ENCODE results near the gene NPHS1.
"Not testable (repeated sequence)": the region's sequence is repeated elsewhere in the genome, so short reads cannot be mapped to it uniquely, and the experiment has no call there.

Gene NPHS1

GRCh38 chr19:35812220-35813042 lies 39.9 kb downstream of the NPHS1 start, which contains the start of gene PRODH2:
Gene PRODH2, minus strand, starts transcription at chr19:35812845. Its CDS starts 40 bp downstream, at chr19:35812805.
- no peak for DNase-seq (ENCODE audit: low spot score)

GRCh38 chr19:35811317-35812219 lies 40.7 kb downstream of the NPHS1 start:
- no peak for DNase-seq (ENCODE audit: low spot score)

- no peak for DNase-seq (ENCODE audit: low spot score)
Observed at GRCh38 chr19:35807633-35808032, 44.7 kb downstream of the NPHS1 start.

- DNase-seq (ENCODE audit: low spot score) = no peak
Observed at GRCh38 chr19:35806597-35806996, 45.7 kb downstream of the NPHS1 start.

- no peak for DNase-seq (ENCODE audit: low spot score)
Observed at GRCh38 chr19:35805526-35806102, 46.7 kb downstream of the NPHS1 start.

- no peak for DNase-seq (ENCODE audit: low spot score)
Observed at GRCh38 chr19:35801828-35802227, 50.5 kb downstream of the NPHS1 start.

- no peak for DNase-seq (ENCODE audit: low spot score)
Observed at GRCh38 chr19:35797663-35798062, 54.6 kb downstream of the NPHS1 start.

- no peak for DNase-seq (ENCODE audit: low spot score)
Observed at GRCh38 chr19:35796645-35797542, 55.4 kb downstream of the NPHS1 start.

- DNase-seq (ENCODE audit: low spot score) = not testable (repeated sequence)
Observed at GRCh38 chr19:35795564-35795963, 56.7 kb downstream of the NPHS1 start.

- DNase-seq (ENCODE audit: low spot score) = peak; percentile 95
Observed at GRCh38 chr19:35793381-35794165, 58.7 kb downstream of the NPHS1 start.

- no peak for DNase-seq (ENCODE audit: low spot score)
Observed at GRCh38 chr19:35792888-35793287, 59.4 kb downstream of the NPHS1 start.

- no peak for DNase-seq (ENCODE audit: low spot score)
Observed at GRCh38 chr19:35792312-35792711, 60.0 kb downstream of the NPHS1 start.

- DNase-seq (ENCODE audit: low spot score) = no peak
Observed at GRCh38 chr19:35791814-35792279, 60.5 kb downstream of the NPHS1 start.

- DNase-seq (ENCODE audit: low spot score) = no peak
Observed at GRCh38 chr19:35790981-35791813, 61.1 kb downstream of the NPHS1 start.

GRCh38 chr19:35789978-35790944 lies 62.0 kb downstream of the NPHS1 start:
- DNase-seq (ENCODE audit: low spot score) = no peak

GRCh38 chr19:35789195-35789977 lies 62.9 kb downstream of the NPHS1 start:
- no peak for DNase-seq (ENCODE audit: low spot score)

- DNase-seq (ENCODE audit: low spot score) = no peak
Observed at GRCh38 chr19:35788205-35788960, 63.9 kb downstream of the NPHS1 start.
